GM19240 (cell line): ENCODE data around the gene SPATA2L.

Source experiments
- DNase-seq: peaks from one replicate; pipeline ENCODE4 v3.0.0; 2011; ENCODE audit warnings: low spot score; ENCODE audit not compliant: insufficient read length

SPATA2L gene

GRCh38 chr16:89729293-89729692 is 27.8 kb upstream of the SPATA2L start:
- DNase-seq: no peak

GRCh38 chr16:89727406-89728120 is 26.1 kb upstream of the SPATA2L start:
- no peak for DNase-seq

GRCh38 chr16:89723279-89724250 is 22.1 kb upstream of the SPATA2L start:
- no peak for DNase-seq

DNA sequence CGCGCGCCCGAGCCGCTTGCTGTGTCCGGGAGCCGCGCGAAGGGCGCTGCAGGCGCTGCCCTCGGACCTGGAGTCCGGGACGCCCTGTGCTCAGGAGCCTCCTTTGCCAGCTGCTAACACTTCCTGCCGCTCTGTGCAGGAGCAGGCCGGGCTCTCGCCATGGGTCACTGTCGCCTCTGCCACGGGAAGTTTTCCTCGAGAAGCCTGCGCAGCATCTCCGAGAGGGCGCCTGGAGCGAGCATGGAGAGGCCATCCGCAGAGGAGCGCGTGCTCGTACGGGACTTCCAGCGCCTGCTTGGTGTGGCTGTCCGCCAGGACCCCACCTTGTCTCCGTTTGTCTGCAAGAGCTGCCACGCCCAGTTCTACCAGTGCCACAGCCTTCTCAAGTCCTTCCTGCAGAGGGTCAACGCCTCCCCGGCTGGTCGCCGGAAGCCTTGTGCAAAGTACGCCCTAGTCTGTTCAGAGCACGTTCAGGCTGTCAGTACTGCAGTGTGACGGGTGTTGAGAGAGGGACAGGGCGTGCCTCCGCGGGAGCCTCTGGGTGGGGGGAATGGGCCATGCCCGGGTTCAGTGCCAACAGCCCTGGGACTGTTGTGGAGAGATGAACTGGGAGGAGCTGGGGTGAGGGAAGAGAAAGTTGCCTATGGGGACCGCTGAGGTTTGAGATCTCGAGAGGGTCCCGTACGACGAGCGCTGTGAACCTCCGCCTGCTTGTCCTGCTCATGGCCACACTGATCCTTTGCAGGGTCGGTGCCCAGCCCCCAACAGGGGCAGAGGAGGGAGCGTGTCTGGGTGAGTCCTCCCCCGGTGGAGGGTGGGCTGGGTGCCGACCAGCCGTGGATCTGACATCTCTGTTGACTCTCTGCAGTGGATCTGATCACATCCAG is 21.1 kb upstream of the SPATA2L start:
- no peak for DNase-seq

- no peak for DNase-seq
Measured at GRCh38 chr16:89721546-89722391, 20.3 kb upstream of the SPATA2L start.

DNA sequence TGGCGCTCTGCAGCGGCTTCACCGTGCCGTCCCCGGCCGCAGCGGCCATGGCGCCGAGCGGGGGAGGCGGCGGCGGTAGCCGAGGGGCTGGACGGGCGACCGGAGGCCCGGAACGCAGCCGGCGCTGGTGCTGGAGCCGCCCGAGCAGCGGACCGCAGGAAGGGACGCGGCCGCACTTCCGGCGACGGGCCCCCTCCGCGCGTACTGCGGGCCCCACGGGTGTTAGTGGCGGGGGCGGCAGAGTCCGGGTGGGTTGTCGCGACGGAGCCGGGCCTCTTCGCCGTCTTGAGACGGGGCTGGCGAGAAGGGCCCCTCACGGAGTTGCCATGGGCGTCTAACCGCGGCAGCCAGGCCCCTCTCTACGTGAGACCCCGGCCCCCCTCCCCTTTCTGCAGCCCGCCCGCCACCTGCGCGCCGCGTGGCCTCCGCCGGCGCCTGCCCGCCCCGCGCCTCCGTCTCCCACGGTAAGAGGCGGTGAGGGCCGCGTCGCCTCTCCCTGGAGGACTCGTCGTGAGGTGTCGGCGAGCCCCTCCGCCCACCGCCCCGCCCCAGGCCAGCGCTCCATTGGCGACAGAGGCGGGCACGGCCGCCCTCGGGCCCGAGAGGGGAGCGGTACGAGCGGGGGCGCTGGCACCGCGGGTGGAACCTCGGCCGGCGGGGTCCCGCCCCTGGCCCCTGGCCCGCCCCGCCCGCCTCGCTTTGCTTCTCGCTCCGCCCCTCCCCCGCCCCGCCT is 19.5 kb upstream of the SPATA2L start, which contains the start of the genes VPS9D1 and ZNF276:
TSS of gene VPS9D1 (minus strand) at position 86 of the 733 bp plus-strand sequence. CDS start at position 49, 37 bp downstream.
TSS of gene ZNF276 (plus strand) at position 725 of the 733 bp plus-strand sequence. CDS start 104 bp downstream, outside the sequence.
- DNase-seq: no peak

DNA sequence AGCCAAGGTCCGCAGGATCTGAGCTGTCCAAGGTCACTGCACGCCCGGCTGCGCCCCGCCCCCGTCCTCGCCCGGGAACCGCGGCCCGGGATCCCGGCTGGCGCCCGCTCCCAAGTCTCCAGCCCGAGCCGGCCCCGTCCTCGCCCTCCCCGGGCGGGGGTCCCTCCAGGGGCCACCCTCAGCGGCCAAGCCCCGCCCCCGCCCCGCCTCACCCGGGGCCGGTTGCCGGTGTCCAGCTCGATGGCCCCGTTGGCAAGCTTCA is 19.0 kb upstream of the SPATA2L start:
- DNase-seq: no peak

GRCh38 chr16:89717688-89718505 is 16.4 kb upstream of the SPATA2L start:
- no peak for DNase-seq

DNA sequence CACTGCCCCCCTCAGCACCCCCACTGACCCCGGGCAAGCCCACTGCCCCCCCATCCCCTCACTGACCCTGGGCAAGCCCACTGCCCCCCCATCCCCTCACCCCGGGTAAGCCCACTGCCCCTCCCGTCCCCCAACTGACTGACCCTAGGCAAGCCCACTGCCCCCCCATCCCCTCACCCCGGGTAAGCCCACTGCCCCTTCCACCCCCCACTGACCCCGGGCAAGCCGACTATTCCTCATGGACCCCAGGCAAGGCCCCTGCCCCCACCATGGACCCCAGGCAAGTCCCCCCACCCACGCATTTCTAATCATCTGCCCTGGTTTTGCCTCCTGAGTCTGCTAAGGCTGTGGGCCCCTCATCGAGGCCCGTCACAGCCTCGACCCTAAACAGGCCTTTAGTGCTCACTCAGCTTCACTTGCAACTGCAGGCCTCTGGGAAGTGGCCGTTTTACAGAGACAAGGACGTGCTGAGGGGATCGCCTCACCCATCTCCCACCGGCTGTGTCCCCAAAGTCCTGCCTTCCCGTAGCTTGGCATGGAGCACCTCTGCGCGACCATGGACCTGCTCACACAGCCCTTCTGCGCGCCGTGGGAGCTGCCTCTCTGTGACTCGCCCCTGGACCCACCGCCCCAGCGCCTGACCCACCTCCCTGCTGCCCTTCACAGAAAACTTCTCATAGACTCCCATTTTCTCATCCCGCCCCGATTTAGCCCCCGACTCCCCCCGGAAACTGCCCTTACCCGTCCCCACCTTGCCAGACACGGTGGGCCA is 15.6 kb upstream of the SPATA2L start:
- no peak for DNase-seq

GRCh38 chr16:89716493-89716892 is 15.0 kb upstream of the SPATA2L start:
- DNase-seq: no peak

DNA sequence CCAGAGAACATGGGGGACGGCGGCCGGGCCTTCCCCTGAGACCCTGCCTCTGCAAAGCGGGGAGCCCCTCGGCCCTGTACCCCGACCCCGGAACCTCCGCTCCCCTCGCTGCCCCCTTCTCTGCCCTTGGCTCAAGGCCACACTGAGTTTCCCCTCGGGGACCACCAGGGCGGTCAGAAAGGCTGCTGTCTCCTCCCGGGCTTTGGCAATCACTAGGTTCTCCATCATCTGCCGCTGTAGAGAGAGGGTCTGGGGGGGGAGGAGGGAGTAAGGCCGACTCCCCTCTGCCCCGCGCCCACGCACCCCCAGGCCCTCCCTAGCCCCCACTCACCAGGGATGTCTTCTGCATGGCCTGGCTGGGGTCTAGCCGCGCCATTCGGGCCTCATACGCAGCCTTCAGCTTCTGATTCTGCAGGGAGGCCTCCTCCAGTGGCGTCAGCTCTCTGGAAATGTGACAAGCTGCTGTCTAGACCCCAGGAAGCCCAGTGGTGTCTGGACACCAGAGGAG is 10.8 kb upstream of the SPATA2L start:
- no peak for DNase-seq

GRCh38 chr16:89711601-89712273 is 10.2 kb upstream of the SPATA2L start:
- DNase-seq: no peak

DNA sequence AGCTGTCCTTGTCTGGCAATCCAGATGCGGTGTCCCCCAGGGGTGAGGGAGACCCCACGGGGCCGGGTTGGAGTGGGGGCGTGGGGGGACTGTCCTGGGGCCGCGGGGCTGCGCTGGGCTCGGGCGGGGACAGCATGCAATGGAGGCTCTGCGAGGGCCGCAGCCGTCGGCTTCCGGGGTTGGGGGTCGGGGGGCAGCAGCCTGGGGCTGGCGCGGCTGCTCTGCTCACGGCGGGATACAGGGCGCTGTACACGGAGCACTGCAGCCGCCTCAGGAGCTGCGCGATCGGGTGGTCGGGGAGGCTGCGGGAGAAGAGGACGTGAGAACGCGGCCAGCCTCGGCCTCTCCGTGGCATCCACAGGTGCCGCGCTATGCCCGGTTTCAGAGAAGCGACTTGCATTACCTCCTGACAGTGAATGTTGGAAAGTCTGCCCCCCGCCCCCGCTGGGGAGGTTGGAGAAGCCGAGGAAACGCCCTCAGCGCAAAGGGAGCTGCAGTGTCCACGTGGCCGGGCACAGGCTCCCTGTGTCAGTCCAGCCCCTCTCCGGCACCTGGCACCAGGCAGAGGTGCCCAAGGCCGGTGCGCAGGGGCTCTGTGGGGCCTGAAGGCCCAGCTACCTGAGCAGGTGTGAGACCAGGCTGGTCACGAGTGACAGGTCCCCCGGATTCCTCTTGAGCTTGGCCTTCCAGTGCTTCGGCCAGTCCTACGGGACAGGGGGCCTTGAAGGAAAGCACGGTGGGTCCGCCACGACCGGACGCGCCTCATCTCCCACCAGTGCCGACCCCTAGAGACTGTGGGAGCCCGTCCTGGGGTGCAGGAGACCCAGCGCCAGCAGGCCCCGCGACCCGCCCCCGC is 9.4 kb upstream of the SPATA2L start:
- no peak for DNase-seq

- DNase-seq: no peak
Measured at GRCh38 chr16:89709716-89710432, 8.4 kb upstream of the SPATA2L start.

GRCh38 chr16:89709166-89709565 is 7.7 kb upstream of the SPATA2L start:
- DNase-seq: no peak

- DNase-seq: no peak
Measured at GRCh38 chr16:89708481-89708931, 7.0 kb upstream of the SPATA2L start.
